Skin epidermis (tissue), 12 donors: ENCODE measurements around the gene CLK2.
"Not testable (repeated sequence)": the region's sequence is repeated elsewhere in the genome, so short reads cannot be mapped to it uniquely, and the experiment has no call there.

Experiments
- H3K27ac ChIP-seq, 21 experiments: fragments of 200-600 bp; sonication (generic) in 11 of 21; one replicate each; pipeline ENCODE4 v1.5.0; 2020; ENCODE audit warnings: mild to moderate bottlenecking in 3 of 21, inconsistent platforms in 2 of 21, moderate library complexity in 2 of 21
- H3K4me3 ChIP-seq, 7 experiments: fragments of 200-600 bp; sonication (generic) in 2 of 7; one replicate each; pipeline ENCODE4 v1.5.0; 2020; ENCODE audit warnings: inconsistent platforms in 2 of 7, mild to moderate bottlenecking in 2 of 7, moderate library complexity in 1 of 7

Gene CLK2

GRCh38 chr1:155250633-155251449, 22.5 kb downstream of the CLK2 start:
- Histone ChIP-seq H3K27ac (peak overlapping the region in 18 of 21 experiments; percentile 1 to 81 (median 72)), H3K4me3 (peak overlapping the region; percentile 2 to 41 (median 27))

GRCh38 chr1:155250246-155250632, 23.1 kb downstream of the CLK2 start:
- Histone ChIP-seq H3K27ac (peak overlapping the region in 18 of 21 experiments; percentile 1 to 81 (median 72)), H3K4me3 (peak overlapping the region; percentile 2 to 41 (median 27))

GRCh38 chr1:155247667-155248553, 25.4 kb downstream of the CLK2 start:
- Histone ChIP-seq H3K4me3 (no peak overlapping the region), H3K27ac (no peak overlapping the region)

GRCh38 chr1:155246796-155247195, 26.5 kb downstream of the CLK2 start:
- H3K4me3 ChIP-seq, H3K27ac ChIP-seq: not testable (repeated sequence)

- peak overlapping the region in 20 of 21 experiments; percentile 17 to 94 (median 84) for H3K27ac ChIP-seq
- H3K4me3 ChIP-seq: peak overlapping the region; percentile 36 to 59 (median 54)
These were observed 28.2 kb downstream of the CLK2 start for GRCh38 chr1:155245163-155245524.

- peak overlapping the region; percentile 36 to 59 (median 54) for H3K4me3 ChIP-seq
- H3K27ac ChIP-seq: peak overlapping the region; percentile 55 to 94 (median 84)
These were observed 28.7 kb downstream of the CLK2 start for GRCh38 chr1:155244368-155245162.

- H3K4me3 ChIP-seq: peak overlapping the region in 1 of 7 experiments; percentile 56
- H3K27ac ChIP-seq: peak overlapping the region in 14 of 21 experiments; percentile 63 to 94 (median 83)
These were observed 30.4 kb downstream of the CLK2 start for GRCh38 chr1:155242805-155243358.

- peak overlapping the region in 10 of 21 experiments; percentile 0 to 72 (median 58) for H3K27ac ChIP-seq
- no peak overlapping the region for H3K4me3 ChIP-seq
These were observed 31.5 kb downstream of the CLK2 start for GRCh38 chr1:155241841-155242264.

GRCh38 chr1:155241069-155241679, 32.1 kb downstream of the CLK2 start:
- Histone ChIP-seq H3K27ac (peak overlapping the region in 13 of 21 experiments; percentile 0 to 72 (median 57)), H3K4me3 (peak overlapping the region; percentile 11 to 39 (median 30))

- Histone ChIP-seq H3K4me3 (no peak overlapping the region), H3K27ac (no peak overlapping the region)
These were observed 36.9 kb downstream of the CLK2 start for GRCh38 chr1:155236451-155236850.

GRCh38 chr1:155235375-155235774, 37.9 kb downstream of the CLK2 start:
- not testable (repeated sequence) for H3K27ac ChIP-seq, H3K4me3 ChIP-seq

GRCh38 chr1:155233502-155233901, 39.8 kb downstream of the CLK2 start:
- not testable (repeated sequence) for H3K4me3 ChIP-seq, H3K27ac ChIP-seq

- H3K27ac ChIP-seq: peak overlapping the region in 7 of 21 experiments; percentile 10 to 69 (median 39)
- H3K4me3 ChIP-seq: not testable (repeated sequence)
These were observed 41.0 kb downstream of the CLK2 start for GRCh38 chr1:155232001-155232978.

- H3K27ac ChIP-seq, H3K4me3 ChIP-seq: not testable (repeated sequence)
These were observed 42.0 kb downstream of the CLK2 start for GRCh38 chr1:155231302-155231701.

- Histone ChIP-seq H3K4me3 (peak overlapping the region; percentile 42 to 64 (median 59)), H3K27ac (peak overlapping the region in 20 of 21 experiments; percentile 61 to 92 (median 86))
These were observed 45.2 kb downstream of the CLK2 start for GRCh38 chr1:155228096-155228427.

GRCh38 chr1:155227261-155228095, 45.8 kb downstream of the CLK2 start:
- Histone ChIP-seq H3K27ac (peak overlapping the region; percentile 37 to 92 (median 86)), H3K4me3 (peak overlapping the region; percentile 42 to 64 (median 59))

GRCh38 chr1:155226910-155227260, 46.4 kb downstream of the CLK2 start:
- H3K4me3 ChIP-seq: peak overlapping the region; percentile 42 to 64 (median 59)
- H3K27ac ChIP-seq: peak overlapping the region in 20 of 21 experiments; percentile 36 to 92 (median 84)
